GM23248 (cell line): ENCODE results near the gene C7orf57. TPM values are rescaled to one million over a fixed set of nuclear protein-coding genes. Genes with fewer than 3 reads are reported as not detected.

Source experiments
- DNase-seq: peaks from one replicate; pipeline ENCODE4 v3.0.0-alpha.2; 2015
- H2AFZ ChIP-seq: fragments of 200-600 bp; sonication (generic); 2 replicates; pipeline ENCODE4 v1.6.1; 2016; ENCODE audit warnings: antibody characterized with exemption
- H3F3A ChIP-seq: fragments of 200-600 bp; sonication (generic); 2 replicates; pipeline ENCODE4 v1.6.1; 2016; ENCODE audit warnings: mild to moderate bottlenecking, antibody characterized with exemption, mixed run types; ENCODE audit not compliant: insufficient read depth
- H3K27ac ChIP-seq: fragments of 200-600 bp; sonication (generic); 2 replicates; pipeline ENCODE4 v1.5.1; 2016; ENCODE audit warnings: mild to moderate bottlenecking
- H3K27me3 ChIP-seq: fragments of 200-600 bp; sonication (generic); replicated peaks from 2 replicates; pipeline ENCODE4 v1.6.1; 2016; ENCODE audit warnings: mild to moderate bottlenecking; ENCODE audit not compliant: insufficient read depth
- H3K36me3 ChIP-seq: fragments of 200-600 bp; sonication (generic); 2 replicates; pipeline ENCODE4 v1.6.1; 2016; ENCODE audit warnings: low read depth, mild to moderate bottlenecking
- H3K4me1 ChIP-seq: fragments of 200-600 bp; sonication (generic); 2 replicates; pipeline ENCODE4 v1.6.1; 2016; ENCODE audit warnings: mild to moderate bottlenecking; ENCODE audit not compliant: insufficient read depth
- H3K4me2 ChIP-seq: fragments of 200-600 bp; sonication (generic); one replicate; pipeline ENCODE4 v1.6.1; 2016; ENCODE audit warnings: mild to moderate bottlenecking; ENCODE audit not compliant: unreplicated experiment
- H3K4me3 ChIP-seq: fragments of 200-600 bp; sonication (generic); 2 replicates; pipeline ENCODE4 v1.5.1; 2016; ENCODE audit warnings: mild to moderate bottlenecking
- H3K79me2 ChIP-seq: fragments of 200-600 bp; sonication (generic); 2 replicates; pipeline ENCODE4 v1.6.1; 2016; ENCODE audit warnings: mild to moderate bottlenecking; ENCODE audit not compliant: insufficient read depth
- H3K9ac ChIP-seq: fragments of 200-600 bp; sonication (generic); 2 replicates; pipeline ENCODE4 v1.6.1; 2016; ENCODE audit warnings: mild to moderate bottlenecking
- H3K9me2 ChIP-seq: fragments of 200-600 bp; sonication (generic); 2 replicates; pipeline ENCODE4 v1.6.1; 2016; ENCODE audit warnings: mixed run types, mild to moderate bottlenecking, moderate library complexity; ENCODE audit not compliant: insufficient read depth
- H3K9me3 ChIP-seq: fragments of 200-600 bp; sonication (generic); one replicate; pipeline ENCODE4 v1.6.1; 2017; ENCODE audit warnings: low read depth
- H4K20me1 ChIP-seq: fragments of 200-600 bp; sonication (generic); 2 replicates; pipeline ENCODE4 v1.6.0; 2016; ENCODE audit not compliant: insufficient read depth
- EZH2 ChIP-seq: fragments of 200-600 bp; sonication (generic); IDR thresholded peaks from 2 replicates; pipeline ENCODE4 v1.6.1; 2018; ENCODE audit warnings: antibody characterized with exemption, mild to moderate bottlenecking; ENCODE audit not compliant: insufficient read depth, poor library complexity, severe bottlenecking
- EZH2phosphoT487 ChIP-seq: fragments of 200-600 bp; sonication (generic); IDR thresholded peaks from 2 replicates; pipeline ENCODE4 v1.6.1; 2018; ENCODE audit warnings: antibody characterized with exemption, moderate library complexity, mild to moderate bottlenecking, low read depth; ENCODE audit not compliant: insufficient read depth
- WGBS, 2 experiments: methylation state at CpG; one replicate each; pipeline ENCODE4 v1.1.6; 2015 to 2017; ENCODE audit warnings: low lambda C conversion rate in 2 of 2, low coverage in 1 of 2; ENCODE audit errors: missing lambda C conversion rate in 2 of 2; 5-methylcytosine and 5-hydroxymethylcytosine counted together
- in situ Hi-C: fragments of 300-500 bp; cut with MboI; formaldehyde crosslinking; loops from 2 replicates; pipeline ENCODE4 v1.15.0; 2020
- polyA plus RNA-seq: library from polyadenylated mRNA; unstranded; fragments of >200 nt; fragmentation: Nextera tagmentation; extraction: Ambion mirVana; gene quantifications from 2 replicates; pipeline ENCODE4 v1.2.1, GENCODE V29; 2016
- total RNA-seq: library from RNA; depleted of rRNA; stranded (reverse); fragments of >200 nt; shearing (Covaris generic); gene quantifications from 2 replicates; pipeline ENCODE4 v1.2.3, GENCODE V29; 2014

Gene C7orf57
- total and polyA plus RNA-seq, 2 experiments from 2014 or later, result not detected

- in situ Hi-C loops, result no loop called here
- DNase-seq, result no peak
- 40 to 57% methylated on average over 5 of the region's 5 CpGs for WGBS, 2 experiments
- H3K4me1 ChIP-seq, result peaks cover 18% of the 10 kb centered on the region
- no peak overlapping the region for H2AFZ ChIP-seq
- no peak overlapping the region for H3K4me2 ChIP-seq
- H3K79me2 ChIP-seq, result no peaks in the 10 kb centered on the region
- H3K9ac ChIP-seq, result no peak overlapping the region
- H4K20me1 ChIP-seq, result no peaks in the 10 kb centered on the region
- no peaks in the 10 kb centered on the region for H3K9me2 ChIP-seq
- TF ChIP-seq EZH2phosphoT487, result no peak
- TF ChIP-seq EZH2, result no peak
- H3K36me3 ChIP-seq, result no peaks in the 10 kb centered on the region
- no peak overlapping the region for H3K27ac ChIP-seq
- no peak overlapping the region for H3K4me3 ChIP-seq
- H3K9me3 ChIP-seq, result no peaks in the 10 kb centered on the region
- H3F3A ChIP-seq, result peaks cover 19% of the 10 kb centered on the region
- 0 out of 2 replicates have a peak, but pooled peaks cover 6% of the 10 kb centered on the region for H3K27me3 ChIP-seq
Observed at GRCh38 chr7:48038815-48039506, 3.6 kb downstream of the C7orf57 start.

- Histone ChIP-seq H4K20me1 (no peaks in the 10 kb centered on the region), H3K9me3 (no peaks in the 10 kb centered on the region), H3K27ac (peak overlapping the region; percentile 72), H3K79me2 (no peaks in the 10 kb centered on the region), H3K4me2 (peak overlapping the region; percentile 64), H3K27me3 (0 out of 2 replicates have a peak, but pooled peaks cover 6% of the 10 kb centered on the region), H3K36me3 (no peaks in the 10 kb centered on the region), H3K9me2 (no peaks in the 10 kb centered on the region), H3K9ac (no peak overlapping the region), H3F3A (peaks cover 19% of the 10 kb centered on the region), H2AFZ (peak overlapping the region; percentile 40; the same call in 1 of the 2 replicates), H3K4me1 (peaks cover 18% of the 10 kb centered on the region), H3K4me3 (no peak overlapping the region)
- peak; percentile 16 for DNase-seq
- no peak for TF ChIP-seq EZH2
- in situ Hi-C loops, result no loop called here
- 84 to 89% methylated on average over 18 of the region's 18 CpGs for WGBS, 2 experiments
Observed at GRCh38 chr7:48040944-48041652, 5.8 kb downstream of the C7orf57 start.

GRCh38 chr7:48041653-48041970 lies 6.3 kb downstream of the C7orf57 start:
- H3K4me1 ChIP-seq, result peaks cover 18% of the 10 kb centered on the region
- H2AFZ ChIP-seq, result peak overlapping the region; percentile 40
- no peak for TF ChIP-seq EZH2phosphoT487
- TF ChIP-seq EZH2, result no peak
- no peaks in the 10 kb centered on the region for H4K20me1 ChIP-seq
- DNase-seq, result peak; percentile 81
- 0 out of 2 replicates have a peak, but pooled peaks cover under 1% of the 10 kb centered on the region for H3K27me3 ChIP-seq
- H3K9me3 ChIP-seq, result no peaks in the 10 kb centered on the region
- H3F3A ChIP-seq, result peaks cover 19% of the 10 kb centered on the region
- H3K4me3 ChIP-seq, result peak overlapping the region; percentile 41
- H3K4me2 ChIP-seq, result peak overlapping the region; percentile 64
- no peaks in the 10 kb centered on the region for H3K36me3 ChIP-seq
- peak overlapping the region; percentile 20; the same call in 1 of the 2 replicates for H3K9ac ChIP-seq
- in situ Hi-C loops, result no loop called here
- H3K27ac ChIP-seq, result peak overlapping the region; percentile 72
- 17 to 20% methylated on average over 3 of the region's 3 CpGs for WGBS, 2 experiments
- no peaks in the 10 kb centered on the region for H3K79me2 ChIP-seq
- no peaks in the 10 kb centered on the region for H3K9me2 ChIP-seq

DNA sequence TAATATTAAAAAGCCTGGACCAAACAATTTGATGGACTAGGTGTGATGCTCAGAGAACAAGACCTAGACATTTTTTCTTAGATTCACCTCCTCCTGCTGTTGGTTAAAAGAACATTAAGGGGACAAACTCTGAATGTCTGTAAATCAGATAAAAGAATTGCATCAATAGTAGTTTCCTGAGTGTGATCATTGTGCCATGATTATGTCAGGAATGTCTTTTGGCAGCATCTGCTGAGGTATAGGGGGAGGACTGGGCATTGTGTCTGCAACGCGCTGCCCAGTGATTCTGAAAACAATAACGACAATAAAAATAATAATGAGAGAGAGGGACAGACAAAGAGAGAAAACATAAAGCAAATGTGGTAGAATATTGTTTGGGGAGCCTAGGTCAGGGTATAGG lies 6.9 kb downstream of the C7orf57 start:
- H3K27me3 ChIP-seq, result no peaks in the 10 kb centered on the region
- H3K79me2 ChIP-seq, result no peaks in the 10 kb centered on the region
- no peaks in the 10 kb centered on the region for H3K9me2 ChIP-seq
- peaks cover 18% of the 10 kb centered on the region for H3K4me1 ChIP-seq
- 52 to 68% methylated on average over 3 of the region's 3 CpGs for WGBS, 2 experiments
- peak; percentile 52 for DNase-seq
- peak overlapping the region; percentile 20 for H3K9ac ChIP-seq
- peak overlapping the region; percentile 40 for H2AFZ ChIP-seq
- H3F3A ChIP-seq, result peaks cover 19% of the 10 kb centered on the region
- H3K4me3 ChIP-seq, result peak overlapping the region; percentile 41
- no peaks in the 10 kb centered on the region for H3K36me3 ChIP-seq
- in situ Hi-C loops, result no loop called here
- H4K20me1 ChIP-seq, result no peaks in the 10 kb centered on the region
- no peaks in the 10 kb centered on the region for H3K9me3 ChIP-seq
- TF ChIP-seq EZH2phosphoT487 (no peak), EZH2 (no peak)
- peak overlapping the region; percentile 64 for H3K4me2 ChIP-seq
- peak overlapping the region; percentile 72 for H3K27ac ChIP-seq
